Astrocyte (in vitro differentiated cells and primary cell): ENCODE data around the gene TMEM25. TPM values are rescaled to one million over a fixed set of nuclear protein-coding genes. Genes with fewer than 3 reads are reported as not detected.

Experiments used
- DNase-seq: peaks from one replicate; pipeline ENCODE4 v3.0.0-alpha.2; 2010; ENCODE audit warnings: low read depth
- FAIRE-seq: peaks from 2 replicates; lab custom pipeline; 2011; peaks lifted over from hg19 to GRCh38; lab: Jason Lieb, UNC
- H2AFZ ChIP-seq: 2 replicates; pipeline ENCODE4 v1.6.0; 2012; ENCODE audit warnings: low read depth, low read length, inconsistent platforms
- H3K27ac ChIP-seq: 2 replicates; pipeline ENCODE4 v1.5.1; 2011; ENCODE audit warnings: low read depth, low read length, inconsistent platforms
- H3K27me3 ChIP-seq: 2 replicates; pipeline ENCODE4 v1.6.0; 2011; ENCODE audit warnings: low read length, inconsistent platforms; ENCODE audit not compliant: insufficient read depth
- H3K36me3 ChIP-seq: 2 replicates; pipeline ENCODE4 v1.5.1; 2011; ENCODE audit warnings: low read length, inconsistent platforms; ENCODE audit not compliant: insufficient read depth
- H3K4me1 ChIP-seq: 2 replicates; pipeline ENCODE4 v1.5.1; 2011; ENCODE audit warnings: low read length, inconsistent platforms; ENCODE audit not compliant: insufficient read depth
- H3K4me2 ChIP-seq: 2 replicates; pipeline ENCODE4 v1.6.0; 2012; ENCODE audit warnings: low read length, inconsistent platforms
- H3K4me3 ChIP-seq: 2 replicates; pipeline ENCODE4 v1.5.1; 2011; ENCODE audit warnings: low read depth, mild to moderate bottlenecking, low read length, inconsistent platforms; ENCODE audit not compliant: insufficient read depth
- H3K79me2 ChIP-seq: 2 replicates; pipeline ENCODE4 v1.6.0; 2012; ENCODE audit warnings: mild to moderate bottlenecking, low read length, inconsistent platforms; ENCODE audit not compliant: insufficient read depth
- H3K9ac ChIP-seq: 2 replicates; pipeline ENCODE4 v1.6.0; 2012; ENCODE audit warnings: mild to moderate bottlenecking, low read length, inconsistent platforms
- H3K9me3 ChIP-seq: 2 replicates; pipeline ENCODE4 v1.5.1; 2012; ENCODE audit warnings: low read depth, mild to moderate bottlenecking, low read length, inconsistent platforms; ENCODE audit not compliant: insufficient read depth
- H4K20me1 ChIP-seq: 2 replicates; pipeline ENCODE4 v1.6.0; 2012; ENCODE audit warnings: low read length, inconsistent platforms; ENCODE audit not compliant: insufficient read depth
- H3K27ac Mint-ChIP-seq: one replicate; pipeline ENCODE4 v1.8.0; 2021; ENCODE audit warnings: mild to moderate bottlenecking, mixed read lengths; ENCODE audit not compliant: unreplicated experiment
- H3K27me3 Mint-ChIP-seq: one replicate; pipeline ENCODE4 v1.8.0; 2021; ENCODE audit warnings: low read depth, mixed read lengths; ENCODE audit not compliant: unreplicated experiment
- H3K36me3 Mint-ChIP-seq: one replicate; pipeline ENCODE4 v1.8.0; 2021; ENCODE audit warnings: low read depth, mixed read lengths; ENCODE audit not compliant: unreplicated experiment
- H3K4me1 Mint-ChIP-seq: one replicate; pipeline ENCODE4 v1.8.0; 2021; ENCODE audit warnings: low read depth, mixed read lengths; ENCODE audit not compliant: unreplicated experiment
- H3K4me3 Mint-ChIP-seq: one replicate; pipeline ENCODE4 v1.8.0; 2021; ENCODE audit warnings: mild to moderate bottlenecking, moderate library complexity, mixed read lengths; ENCODE audit not compliant: unreplicated experiment
- H3K9me3 Mint-ChIP-seq: one replicate; pipeline ENCODE4 v1.8.0; 2021; ENCODE audit warnings: mild to moderate bottlenecking, mixed read lengths; ENCODE audit not compliant: unreplicated experiment
- CTCF ChIP-seq: IDR thresholded peaks from 2 replicates; pipeline ENCODE4 v1.5.1; 2011; ENCODE audit warnings: low read depth, mild to moderate bottlenecking, inconsistent platforms, low read length, moderate library complexity; ENCODE audit not compliant: insufficient read depth
- EZH2 ChIP-seq: IDR thresholded peaks from 2 replicates; pipeline ENCODE4 v1.6.1; 2012; ENCODE audit warnings: mild to moderate bottlenecking, low read length, inconsistent platforms; ENCODE audit not compliant: insufficient read depth
- total RNA-seq: library from RNA; stranded (reverse); gene quantifications from 2 replicates; pipeline ENCODE4 v1.2.1, GENCODE V29; 2021

The TMEM25 gene
- total RNA-seq, 1 donor from 2014 or later = 19.0 TPM

GRCh38 chr11:118532091-118532490 is 1.1 kb downstream of the TMEM25 start:
- Histone ChIP-seq H3K9ac (peak overlapping the region; percentile 76), H3K79me2 (no peaks in the 10 kb centered on the region), H3K4me1 (peaks cover 14% of the 10 kb centered on the region), H2AFZ (no peak overlapping the region), H3K9me3 (no peaks in the 10 kb centered on the region), H3K4me2 (peak overlapping the region; percentile 98), H3K27me3 (no peaks in the 10 kb centered on the region), H3K27ac (no peak overlapping the region), H3K36me3 (no peaks in the 10 kb centered on the region), H4K20me1 (no peaks in the 10 kb centered on the region), H3K4me3 (peak overlapping the region; percentile 82)
- Mint-ChIP-seq H3K4me3 (peak overlapping the region; percentile 96), H3K27ac (peak overlapping the region; percentile 58), H3K36me3 (peaks cover 16% of the 10 kb centered on the region), H3K27me3 (no peaks in the 10 kb centered on the region), H3K9me3 (no peaks in the 10 kb centered on the region), H3K4me1 (peaks cover 6% of the 10 kb centered on the region)
- no peak for FAIRE-seq
- no peak for TF ChIP-seq EZH2
- TF ChIP-seq CTCF = no peak
- no peak for DNase-seq

GRCh38 chr11:118532852-118533768 is 2.1 kb downstream of the TMEM25 start:
- H3K4me3 Mint-ChIP-seq = no peak overlapping the region
- peaks cover 17% of the 10 kb centered on the region for H3K36me3 Mint-ChIP-seq
- peaks cover 6% of the 10 kb centered on the region for H3K4me1 Mint-ChIP-seq
- Histone ChIP-seq H3K9me3 (no peaks in the 10 kb centered on the region), H3K4me3 (no peak overlapping the region), H3K4me1 (peaks cover 14% of the 10 kb centered on the region), H3K79me2 (no peaks in the 10 kb centered on the region), H3K9ac (no peak overlapping the region), H3K4me2 (no peak overlapping the region), H3K36me3 (no peaks in the 10 kb centered on the region), H3K27me3 (no peaks in the 10 kb centered on the region), H2AFZ (no peak overlapping the region), H4K20me1 (no peaks in the 10 kb centered on the region), H3K27ac (no peak overlapping the region)
- H3K27me3 Mint-ChIP-seq = no peaks in the 10 kb centered on the region
- TF ChIP-seq EZH2 = no peak
- TF ChIP-seq CTCF = no peak
- H3K9me3 Mint-ChIP-seq = no peaks in the 10 kb centered on the region
- no peak overlapping the region for H3K27ac Mint-ChIP-seq
- DNase-seq (no peak), FAIRE-seq (no peak)
